Endothelial cell (in vitro differentiated cells): Measurements from ENCODE around the gene OR13F1. TPM values are rescaled to one million over a fixed set of nuclear protein-coding genes. Genes with fewer than 3 reads are reported as not detected.
"Not testable (repeated sequence)": the region's sequence is repeated elsewhere in the genome, so short reads cannot be mapped to it uniquely, and the experiment has no call there.

Source experiments
- DNase-seq: peaks from one replicate; pipeline ENCODE4 v3.0.0; 2021; ENCODE audit warnings: low spot score
- H3K27ac Mint-ChIP-seq: one replicate; pipeline ENCODE4 v1.8.0; 2021; ENCODE audit warnings: mixed read lengths, inconsistent platforms; ENCODE audit not compliant: unreplicated experiment
- H3K27me3 Mint-ChIP-seq: one replicate; pipeline ENCODE4 v1.8.0; 2021; ENCODE audit warnings: mild to moderate bottlenecking, moderate library complexity, mixed read lengths, inconsistent platforms; ENCODE audit not compliant: unreplicated experiment
- H3K36me3 Mint-ChIP-seq: one replicate; pipeline ENCODE4 v1.8.0; 2021; ENCODE audit warnings: mild to moderate bottlenecking, low read depth, mixed read lengths, inconsistent platforms; ENCODE audit not compliant: unreplicated experiment
- H3K4me1 Mint-ChIP-seq: one replicate; pipeline ENCODE4 v1.8.0; 2021; ENCODE audit warnings: mild to moderate bottlenecking, mixed read lengths, inconsistent platforms; ENCODE audit not compliant: unreplicated experiment
- H3K4me3 Mint-ChIP-seq: one replicate; pipeline ENCODE4 v1.8.0; 2021; ENCODE audit warnings: mild to moderate bottlenecking, mixed read lengths, inconsistent platforms; ENCODE audit not compliant: unreplicated experiment
- H3K9me3 Mint-ChIP-seq: one replicate; pipeline ENCODE4 v1.8.0; 2021; ENCODE audit warnings: mixed read lengths, inconsistent platforms; ENCODE audit not compliant: unreplicated experiment
- CTCF ChIP-seq: fragments of 200-600 bp; sonication (generic); IDR thresholded peaks from one replicate; pipeline ENCODE4 v1.5.0; 2021; ENCODE audit warnings: antibody characterized with exemption; ENCODE audit not compliant: unreplicated experiment
- total RNA-seq: library from RNA; stranded (reverse); fragmentation: NEBNext Ultra II Directional; extraction: Animal tissue kit (Norgen Biotek cat#: 25700); gene quantifications from one replicate; pipeline ENCODE4 v1.2.1, GENCODE V29; 2021; ENCODE audit not compliant: unreplicated experiment

OR13F1 gene
- total RNA-seq, 1 donor from 2014 or later = not detected

DNA sequence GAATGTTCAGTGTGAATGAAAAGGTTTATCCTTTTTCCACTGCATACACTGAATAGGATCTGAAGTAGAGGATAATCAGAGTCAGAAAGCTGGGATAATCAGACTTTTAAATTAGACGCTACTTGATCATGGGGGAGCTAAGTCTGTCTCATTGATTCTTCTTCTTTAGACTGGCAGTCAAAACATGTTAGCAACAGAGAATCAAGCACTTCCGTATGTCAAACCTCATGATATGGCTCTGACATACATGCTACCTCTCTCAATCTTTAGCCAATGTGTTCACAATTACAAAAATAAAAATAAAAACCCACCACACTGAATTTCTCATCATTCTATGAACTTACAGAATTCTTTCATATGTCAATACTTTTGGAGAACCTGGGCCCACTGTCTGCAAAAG, 19.0 kb upstream of the OR13F1 start:
- TF ChIP-seq CTCF = no peak
- Mint-ChIP-seq H3K9me3 (no peaks in the 10 kb centered on the region), H3K36me3 (no peaks in the 10 kb centered on the region), H3K4me3 (no peak overlapping the region), H3K27me3 (no peaks in the 10 kb centered on the region), H3K27ac (no peak overlapping the region), H3K4me1 (no peaks in the 10 kb centered on the region)
- no peak for DNase-seq

GRCh38 chr9:104494808-104495207, 9.3 kb upstream of the OR13F1 start:
- no peaks in the 10 kb centered on the region for H3K9me3 Mint-ChIP-seq
- H3K4me3 Mint-ChIP-seq = no peak overlapping the region
- peaks cover 3% of the 10 kb centered on the region for H3K27me3 Mint-ChIP-seq
- H3K36me3 Mint-ChIP-seq = no peaks in the 10 kb centered on the region
- no peak for DNase-seq
- no peaks in the 10 kb centered on the region for H3K4me1 Mint-ChIP-seq
- TF ChIP-seq CTCF = peak; percentile 45
- no peak overlapping the region for H3K27ac Mint-ChIP-seq

DNA sequence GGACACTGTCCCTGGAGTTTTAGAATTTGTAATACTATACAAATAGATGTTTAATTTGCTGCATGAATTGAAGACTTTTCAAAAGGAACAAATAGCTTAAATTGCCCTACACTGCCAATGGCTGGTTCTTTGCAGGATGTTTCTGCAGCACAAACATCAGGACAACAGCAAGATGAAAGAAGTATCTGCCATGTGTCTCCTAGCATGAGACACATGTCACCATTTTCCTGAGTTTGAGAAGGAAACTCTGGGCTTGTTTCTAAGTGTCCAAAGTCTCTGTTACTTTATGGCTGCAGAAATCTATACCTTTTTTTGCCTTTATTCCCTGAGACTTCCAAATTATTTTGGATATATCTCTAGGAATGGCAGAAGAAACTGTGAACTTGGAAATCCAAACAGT, 623 bp upstream of the OR13F1 start:
- Mint-ChIP-seq H3K4me1 (no peaks in the 10 kb centered on the region), H3K27me3 (no peaks in the 10 kb centered on the region), H3K9me3 (no peaks in the 10 kb centered on the region), H3K27ac (no peak overlapping the region), H3K36me3 (no peaks in the 10 kb centered on the region), H3K4me3 (no peak overlapping the region)
- no peak for TF ChIP-seq CTCF
- DNase-seq = no peak

- Mint-ChIP-seq H3K27me3 (no peaks in the 10 kb centered on the region), H3K4me3 (no peak overlapping the region), H3K4me1 (no peaks in the 10 kb centered on the region), H3K9me3 (no peaks in the 10 kb centered on the region), H3K27ac (no peak overlapping the region), H3K36me3 (no peaks in the 10 kb centered on the region)
- no peak for DNase-seq
- no peak for TF ChIP-seq CTCF
Observed at GRCh38 chr9:104506565-104506964, 2.5 kb downstream of the OR13F1 start.

DNA sequence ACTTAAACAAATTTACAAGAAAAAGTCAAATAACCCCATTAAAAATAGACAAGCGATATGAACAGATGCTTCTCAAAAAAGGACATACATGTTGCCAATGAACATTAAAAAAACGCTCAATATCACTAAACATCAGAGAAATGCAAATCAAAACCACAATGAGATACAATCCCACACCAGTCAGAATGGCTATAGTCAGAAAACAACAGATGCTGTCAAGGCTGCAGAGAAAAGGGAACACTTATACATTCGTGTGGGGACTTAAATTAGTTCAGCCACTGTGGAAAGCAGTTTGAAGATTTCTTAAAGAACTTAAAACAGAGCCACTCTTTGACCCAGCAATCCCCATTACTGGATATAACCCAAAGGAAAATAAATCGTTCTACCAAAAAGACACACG, 10.8 kb downstream of the OR13F1 start:
- Mint-ChIP-seq H3K27me3 (no peaks in the 10 kb centered on the region), H3K27ac (no peak overlapping the region), H3K36me3 (no peaks in the 10 kb centered on the region), H3K9me3 (no peaks in the 10 kb centered on the region), H3K4me3 (no peak overlapping the region), H3K4me1 (no peaks in the 10 kb centered on the region)
- TF ChIP-seq CTCF = no peak
- DNase-seq = no peak

DNA sequence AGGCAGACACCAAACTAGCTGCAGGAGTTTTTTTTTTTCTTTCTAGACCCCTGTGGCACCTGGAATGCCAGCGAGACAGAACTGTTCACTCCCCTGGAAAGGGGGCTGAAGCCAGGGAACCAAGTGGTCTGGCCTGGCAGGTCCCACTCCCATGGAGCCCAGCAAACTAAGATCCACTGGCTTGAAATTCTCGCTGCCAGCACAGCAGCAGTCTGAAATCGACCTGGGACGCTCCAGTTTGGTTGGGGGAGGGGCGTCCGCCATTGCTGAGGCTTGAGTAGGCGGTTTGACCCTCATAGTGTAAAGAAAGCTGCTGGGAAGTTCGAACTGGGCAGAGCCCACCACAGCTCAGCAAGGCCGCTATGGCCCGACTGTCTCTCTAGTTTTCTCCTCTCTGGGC, 16.2 kb downstream of the OR13F1 start:
- not testable (repeated sequence) for H3K27ac Mint-ChIP-seq, H3K27me3 Mint-ChIP-seq, H3K4me1 Mint-ChIP-seq, DNase-seq, H3K36me3 Mint-ChIP-seq, H3K4me3 Mint-ChIP-seq, H3K9me3 Mint-ChIP-seq
